HL-60 (cell line): ENCODE data around the gene SH3BP2.

ENCODE experiments used
- CTCF ChIP-seq: IDR thresholded peaks from one replicate; pipeline ENCODE4 v1.5.1; 2011; ENCODE audit warnings: low read length, control low read depth, inconsistent platforms; ENCODE audit not compliant: insufficient read depth
- GABPA ChIP-seq: IDR thresholded peaks from 2 replicates; pipeline ENCODE4 v1.6.1; 2012; ENCODE audit warnings: low read depth

- TF ChIP-seq CTCF (no peak), GABPA (no peak)
Observed at GRCh38 chr4:2887343-2887742, 94.5 kb downstream of the SH3BP2 start.
